ENCODE results near the gene SORBS2.

SORBS2 gene

GRCh38 chr4:185638548-185639301, 173.3 kb downstream of the SORBS2 start:
- no peak for DNase-seq (ENCODE audit: low read depth, low spot score)

GRCh38 chr4:185638093-185638492, 173.9 kb downstream of the SORBS2 start:
- DNase-seq (ENCODE audit: low read depth, low spot score), result no peak

- DNase-seq (ENCODE audit: low read depth, low spot score), result no peak
Observed at GRCh38 chr4:185637163-185637875, 174.7 kb downstream of the SORBS2 start.

- no peak for DNase-seq (ENCODE audit: low read depth, low spot score)
Observed at GRCh38 chr4:185634066-185634652, 177.8 kb downstream of the SORBS2 start.

- no peak for DNase-seq (ENCODE audit: low read depth, low spot score)
Observed at GRCh38 chr4:185626798-185627197, 185.2 kb downstream of the SORBS2 start.

GRCh38 chr4:185625503-185625902, 186.5 kb downstream of the SORBS2 start:
- DNase-seq (ENCODE audit: low read depth, low spot score), result no peak

- no peak for DNase-seq (ENCODE audit: low read depth, low spot score)
Observed at GRCh38 chr4:185624259-185624589, 187.8 kb downstream of the SORBS2 start.

GRCh38 chr4:185623444-185624258, 188.3 kb downstream of the SORBS2 start:
- no peak for DNase-seq (ENCODE audit: low read depth, low spot score)

GRCh38 chr4:185608185-185608584, 203.8 kb downstream of the SORBS2 start:
- no peak for DNase-seq (ENCODE audit: low read depth, low spot score)

GRCh38 chr4:185602397-185602796, 209.6 kb downstream of the SORBS2 start:
- no peak for DNase-seq (ENCODE audit: low read depth, low spot score)

GRCh38 chr4:185600801-185601434, 211.1 kb downstream of the SORBS2 start:
- no peak for DNase-seq (ENCODE audit: low read depth, low spot score)

GRCh38 chr4:185599553-185600243, 212.3 kb downstream of the SORBS2 start:
- no peak for DNase-seq (ENCODE audit: low read depth, low spot score)

GRCh38 chr4:185598846-185599552, 213.0 kb downstream of the SORBS2 start:
- DNase-seq (ENCODE audit: low read depth, low spot score), result no peak

GRCh38 chr4:185597532-185598188, 214.3 kb downstream of the SORBS2 start:
- DNase-seq (ENCODE audit: low read depth, low spot score), result peak; percentile 78

- DNase-seq (ENCODE audit: low read depth, low spot score), result no peak
Observed at GRCh38 chr4:185592845-185593488, 219.0 kb downstream of the SORBS2 start.

GRCh38 chr4:185592438-185592837, 219.6 kb downstream of the SORBS2 start:
- no peak for DNase-seq (ENCODE audit: low read depth, low spot score)

GRCh38 chr4:185591679-185592141, 220.3 kb downstream of the SORBS2 start:
- no peak for DNase-seq (ENCODE audit: low read depth, low spot score)

- no peak for DNase-seq (ENCODE audit: low read depth, low spot score)
Observed at GRCh38 chr4:185590982-185591381, 221.0 kb downstream of the SORBS2 start.

Data from ELF-1 (cell line).